ENCODE data around the gene MYO7B. TPM values are rescaled to one million over a fixed set of nuclear protein-coding genes. Genes with fewer than 3 reads are reported as not detected.

Gene MYO7B
- total RNA-seq, 1 donor from 2014 or later = 0.29 TPM

GRCh38 chr2:127643439-127644065 is 108.1 kb downstream of the MYO7B start:
- no peaks in the 10 kb centered on the region for H3K36me3 Mint-ChIP-seq (ENCODE audit: unreplicated experiment)
- H3K4me1 Mint-ChIP-seq (ENCODE audit: low read depth, unreplicated experiment) = peaks cover 5% of the 10 kb centered on the region
- no peak for DNase-seq
- no peak overlapping the region for H3K4me3 Mint-ChIP-seq (ENCODE audit: unreplicated experiment)
- peaks cover 6% of the 10 kb centered on the region for H3K27me3 Mint-ChIP-seq (ENCODE audit: unreplicated experiment)
- TF ChIP-seq CTCF (IDR thresholded peaks at IDR 0.05; ENCODE audit: partially characterized antibody, unreplicated experiment) = no peak
- H3K27ac Mint-ChIP-seq (ENCODE audit: unreplicated experiment) = peak overlapping the region; percentile 62
- peaks cover 3% of the 10 kb centered on the region for H3K9me3 Mint-ChIP-seq (ENCODE audit: unreplicated experiment)

GRCh38 chr2:127644066-127645025 is 108.9 kb downstream of the MYO7B start:
- Mint-ChIP-seq H3K27me3 (ENCODE audit: unreplicated experiment) (peaks cover 4% of the 10 kb centered on the region), H3K27ac (ENCODE audit: unreplicated experiment) (peak overlapping the region; percentile 62), H3K4me1 (ENCODE audit: low read depth, unreplicated experiment) (peaks cover 5% of the 10 kb centered on the region), H3K4me3 (ENCODE audit: unreplicated experiment) (no peak overlapping the region), H3K9me3 (ENCODE audit: unreplicated experiment) (peaks cover 3% of the 10 kb centered on the region), H3K36me3 (ENCODE audit: unreplicated experiment) (no peaks in the 10 kb centered on the region)
- no peak for TF ChIP-seq CTCF (IDR thresholded peaks at IDR 0.05; ENCODE audit: partially characterized antibody, unreplicated experiment)
- DNase-seq = no peak

- H3K27ac Mint-ChIP-seq (ENCODE audit: unreplicated experiment) = no peak overlapping the region
Measured at GRCh38 chr2:127645026-127645394, 109.5 kb downstream of the MYO7B start.

GRCh38 chr2:127645395-127646291 is 110.2 kb downstream of the MYO7B start, which contains the start of gene GPR17:
GPR17 (plus strand) TSS chr2:127646153; CDS start chr2:127650736, 4,583 bp downstream.
- no peaks in the 10 kb centered on the region for H3K36me3 Mint-ChIP-seq (ENCODE audit: unreplicated experiment)
- TF ChIP-seq CTCF (IDR thresholded peaks at IDR 0.05; ENCODE audit: partially characterized antibody, unreplicated experiment) = no peak
- DNase-seq = no peak
- no peak within 1 kb of the TSS for H3K27ac Mint-ChIP-seq (ENCODE audit: unreplicated experiment)
- peaks cover 6% of the 10 kb centered on the region for H3K9me3 Mint-ChIP-seq (ENCODE audit: unreplicated experiment)
- peaks cover 5% of the 10 kb centered on the region for H3K4me1 Mint-ChIP-seq (ENCODE audit: low read depth, unreplicated experiment)
- H3K27me3 Mint-ChIP-seq (ENCODE audit: unreplicated experiment) = peaks cover 4% of the 10 kb centered on the region
- no peak within 1 kb of the TSS for H3K4me3 Mint-ChIP-seq (ENCODE audit: unreplicated experiment)

More at GRCh38 chr2:127645026-127645394, 109.5 kb downstream of the MYO7B start:
- peaks cover 6% of the 10 kb centered on the region for H3K9me3 Mint-ChIP-seq (ENCODE audit: unreplicated experiment)
- TF ChIP-seq CTCF (IDR thresholded peaks at IDR 0.05; ENCODE audit: partially characterized antibody, unreplicated experiment) = no peak
- no peak overlapping the region for H3K4me3 Mint-ChIP-seq (ENCODE audit: unreplicated experiment)
- no peak for DNase-seq
- no peaks in the 10 kb centered on the region for H3K36me3 Mint-ChIP-seq (ENCODE audit: unreplicated experiment)
- peaks cover 5% of the 10 kb centered on the region for H3K4me1 Mint-ChIP-seq (ENCODE audit: low read depth, unreplicated experiment)
- peaks cover 4% of the 10 kb centered on the region for H3K27me3 Mint-ChIP-seq (ENCODE audit: unreplicated experiment)

Data from glutamatergic neuron (in vitro differentiated cells).